Keratinocyte (primary cell): ENCODE data around the gene MOB4.

Source experiments
- CTCF ChIP-seq, 3 experiments: IDR thresholded peaks in 1 of 3; conservative IDR thresholded peaks in 1 of 3; optimal IDR thresholded peaks in 1 of 3; 2 replicates in 2 of 3; 3 replicates in 1 of 3; pipeline versions ENCODE3 to v1.5.1; 2011; ENCODE audit warnings: low read length in 3 of 3, mild to moderate bottlenecking in 3 of 3, moderate library complexity in 2 of 3, control low read depth in 1 of 3, inconsistent platforms in 1 of 3; ENCODE audit not compliant: insufficient read depth in 2 of 3; ENCODE audit errors: extremely low read depth in 1 of 3
- EZH2 ChIP-seq: IDR thresholded peaks from one replicate; pipeline ENCODE4 v1.6.1; 2012; ENCODE audit warnings: inconsistent platforms, mild to moderate bottlenecking, low read length, moderate library complexity

GRCh38 chr2:197514754-197515153 lies 1.1 kb upstream of the MOB4 start:
- TF ChIP-seq CTCF (optimal IDR thresholded peaks at IDR 0.05 in 1 of 3, IDR thresholded peaks at IDR 0.05 in 1 of 3, conservative IDR thresholded peaks at IDR 0.05 in 1 of 3; ENCODE audit: extremely low read depth in 1 of 3, insufficient read depth in 2 of 3, low read length in 3 of 3) = no peak
- no peak for TF ChIP-seq EZH2
